Osteocyte (in vitro differentiated cells): ENCODE measurements around the gene ANK3. TPM values are rescaled to one million over a fixed set of nuclear protein-coding genes. Genes with fewer than 3 reads are reported as not detected.
A peak's percentile ranks its signal among the peaks of the same experiment; 100 is the strongest.

Experiments used
- DNase-seq: peaks from one replicate; pipeline ENCODE4 v3.0.0; 2021; ENCODE audit warnings: mixed read lengths; ENCODE audit not compliant: unreplicated experiment; ENCODE audit errors: extremely low spot score
- H3K27ac Mint-ChIP-seq: one replicate; pipeline ENCODE4 v1.8.0; 2021; ENCODE audit warnings: mild to moderate bottlenecking, mixed read lengths; ENCODE audit not compliant: unreplicated experiment
- H3K27me3 Mint-ChIP-seq: one replicate; pipeline ENCODE4 v1.8.0; 2021; ENCODE audit warnings: mixed read lengths; ENCODE audit not compliant: unreplicated experiment
- H3K36me3 Mint-ChIP-seq: one replicate; pipeline ENCODE4 v1.8.0; 2021; ENCODE audit warnings: mixed read lengths; ENCODE audit not compliant: unreplicated experiment
- H3K4me1 Mint-ChIP-seq: one replicate; pipeline ENCODE4 v1.8.0; 2021; ENCODE audit warnings: mixed read lengths; ENCODE audit not compliant: unreplicated experiment
- H3K4me3 Mint-ChIP-seq: one replicate; pipeline ENCODE4 v1.8.0; 2021; ENCODE audit warnings: mild to moderate bottlenecking, moderate library complexity, mixed read lengths; ENCODE audit not compliant: unreplicated experiment
- H3K9me3 Mint-ChIP-seq: one replicate; pipeline ENCODE4 v1.8.0; 2021; ENCODE audit warnings: mixed read lengths; ENCODE audit not compliant: unreplicated experiment
- total RNA-seq: library from RNA; stranded (reverse); gene quantifications from 2 replicates; pipeline ENCODE4 v1.2.1, GENCODE V29; 2021
- TF ChIP-seq, protein P1 (sequence below): fragments of 200-600 bp; sonication (generic); IDR thresholded peaks from 2 replicates; pipeline ENCODE4 v1.5.0; 2021; ENCODE audit warnings: antibody characterized with exemption, mild to moderate bottlenecking, moderate library complexity

The ANK3 gene
- total RNA-seq, 1 donor from 2014 or later, result 22.0 TPM

- Mint-ChIP-seq H3K4me1 (peaks cover 18% of the 10 kb centered on the region), H3K27ac (peak overlapping the region; percentile 29), H3K27me3 (no peaks in the 10 kb centered on the region), H3K36me3 (peaks cover 3% of the 10 kb centered on the region), H3K4me3 (no peak overlapping the region), H3K9me3 (peaks cover 7% of the 10 kb centered on the region)
- no peak for DNase-seq
- TF ChIP-seq, protein P1, sequence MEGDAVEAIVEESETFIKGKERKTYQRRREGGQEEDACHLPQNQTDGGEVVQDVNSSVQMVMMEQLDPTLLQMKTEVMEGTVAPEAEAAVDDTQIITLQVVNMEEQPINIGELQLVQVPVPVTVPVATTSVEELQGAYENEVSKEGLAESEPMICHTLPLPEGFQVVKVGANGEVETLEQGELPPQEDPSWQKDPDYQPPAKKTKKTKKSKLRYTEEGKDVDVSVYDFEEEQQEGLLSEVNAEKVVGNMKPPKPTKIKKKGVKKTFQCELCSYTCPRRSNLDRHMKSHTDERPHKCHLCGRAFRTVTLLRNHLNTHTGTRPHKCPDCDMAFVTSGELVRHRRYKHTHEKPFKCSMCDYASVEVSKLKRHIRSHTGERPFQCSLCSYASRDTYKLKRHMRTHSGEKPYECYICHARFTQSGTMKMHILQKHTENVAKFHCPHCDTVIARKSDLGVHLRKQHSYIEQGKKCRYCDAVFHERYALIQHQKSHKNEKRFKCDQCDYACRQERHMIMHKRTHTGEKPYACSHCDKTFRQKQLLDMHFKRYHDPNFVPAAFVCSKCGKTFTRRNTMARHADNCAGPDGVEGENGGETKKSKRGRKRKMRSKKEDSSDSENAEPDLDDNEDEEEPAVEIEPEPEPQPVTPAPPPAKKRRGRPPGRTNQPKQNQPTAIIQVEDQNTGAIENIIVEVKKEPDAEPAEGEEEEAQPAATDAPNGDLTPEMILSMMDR, result no peak
Observed at GRCh38 chr10:60123668-60124067, 266.0 kb downstream of the ANK3 start.

DNA sequence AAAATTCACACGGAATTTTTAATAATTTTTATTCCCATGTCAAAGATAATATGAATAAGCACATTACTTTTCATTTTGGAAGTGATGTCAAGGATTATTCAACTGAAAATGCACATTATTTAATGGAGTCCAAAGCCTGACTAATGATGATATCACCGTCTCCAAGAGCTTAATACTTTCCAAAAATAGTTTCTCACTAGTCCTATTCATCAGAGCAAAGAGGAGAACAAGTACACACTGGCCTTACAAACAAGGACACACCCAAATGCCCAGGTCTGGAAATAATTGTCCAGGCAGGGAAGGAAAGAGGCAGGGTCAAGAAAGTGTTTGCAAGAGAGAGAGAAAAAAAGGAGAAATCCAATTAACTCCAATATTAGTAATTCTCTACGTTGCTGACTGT is 266.5 kb downstream of the ANK3 start:
- Mint-ChIP-seq H3K27me3 (no peaks in the 10 kb centered on the region), H3K4me3 (no peak overlapping the region), H3K9me3 (peaks cover 7% of the 10 kb centered on the region), H3K4me1 (peaks cover 18% of the 10 kb centered on the region), H3K27ac (no peak overlapping the region), H3K36me3 (peaks cover 3% of the 10 kb centered on the region)
- no peak for DNase-seq
- TF ChIP-seq, protein P1, result no peak

GRCh38 chr10:60122190-60122589 is 267.5 kb downstream of the ANK3 start:
- Mint-ChIP-seq H3K27me3 (no peaks in the 10 kb centered on the region), H3K4me1 (peaks cover 18% of the 10 kb centered on the region), H3K27ac (no peak overlapping the region), H3K4me3 (no peak overlapping the region), H3K9me3 (peaks cover 7% of the 10 kb centered on the region), H3K36me3 (peaks cover 3% of the 10 kb centered on the region)
- TF ChIP-seq, protein P1, result no peak
- DNase-seq, result no peak

DNA sequence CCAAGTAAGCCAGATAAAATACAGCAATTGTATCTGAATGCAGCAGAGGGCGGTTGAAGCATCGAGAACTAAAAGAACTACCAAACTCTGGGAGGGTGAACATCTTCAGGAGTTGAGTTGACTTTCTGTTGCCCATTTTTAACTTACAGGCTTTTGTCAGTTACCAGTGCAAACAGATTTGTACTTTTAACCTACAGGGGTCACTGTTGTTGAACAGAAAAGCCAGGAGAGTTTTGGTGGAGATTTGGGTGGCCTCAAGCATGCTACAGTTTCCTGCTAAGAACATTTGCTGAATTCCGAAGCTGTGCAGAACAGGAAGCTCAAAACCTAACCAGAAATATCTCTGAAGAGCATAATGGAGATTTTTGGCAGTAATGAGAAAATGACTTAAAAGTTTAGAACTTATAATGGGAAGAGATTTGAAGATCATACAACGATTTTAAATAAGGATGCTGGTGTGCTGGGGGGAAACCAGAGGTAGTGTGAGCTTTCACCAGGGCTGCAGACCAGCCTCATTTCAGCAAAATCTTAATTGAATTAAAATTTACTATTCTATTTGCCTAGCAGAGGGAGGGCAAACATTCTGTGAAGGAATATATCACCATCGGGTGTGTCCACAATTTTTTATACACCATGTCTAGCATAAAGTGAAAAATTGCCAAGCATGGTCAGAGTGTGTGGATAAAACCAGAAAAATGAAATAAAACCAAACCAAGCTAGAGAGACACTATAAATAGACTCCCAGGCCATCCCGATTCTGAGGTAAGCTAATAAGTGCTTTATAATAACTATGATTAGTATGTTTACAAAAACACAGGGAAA is 274.7 kb downstream of the ANK3 start:
- no peak for DNase-seq

GRCh38 chr10:60110739-60111138 is 278.9 kb downstream of the ANK3 start:
- H3K36me3 Mint-ChIP-seq, result peaks cover 2% of the 10 kb centered on the region
- no peaks in the 10 kb centered on the region for H3K27me3 Mint-ChIP-seq
- H3K4me3 Mint-ChIP-seq, result no peak overlapping the region
- TF ChIP-seq, protein P1, result no peak
- no peak for DNase-seq
- no peaks in the 10 kb centered on the region for H3K9me3 Mint-ChIP-seq
- no peak overlapping the region for H3K27ac Mint-ChIP-seq
- H3K4me1 Mint-ChIP-seq, result peaks cover 16% of the 10 kb centered on the region

More for the DNA sequence above, 274.7 kb downstream of the ANK3 start:
- H3K4me3 Mint-ChIP-seq, result no peak overlapping the region
- H3K4me1 Mint-ChIP-seq, result no peaks in the 10 kb centered on the region
- H3K27me3 Mint-ChIP-seq, result no peaks in the 10 kb centered on the region
- H3K27ac Mint-ChIP-seq, result no peak overlapping the region
- TF ChIP-seq, protein P1, result peak; percentile 71
- peaks cover 2% of the 10 kb centered on the region for H3K36me3 Mint-ChIP-seq
- peaks cover 3% of the 10 kb centered on the region for H3K9me3 Mint-ChIP-seq
